HepG2 (cell line): ENCODE results near the gene EIF3A. TPM values are rescaled to one million over a fixed set of nuclear protein-coding genes. Genes with fewer than 3 reads are reported as not detected.

Source experiments
- CAMTA2 ChIP-seq: sonication (generic); formaldehyde crosslinking; IDR thresholded peaks from 2 replicates; pipeline ENCODE4 v1.4.0; 2020; ENCODE audit warnings: mild to moderate bottlenecking, missing genetic modification reagents, borderline replicate concordance
- DPF2 ChIP-seq: sonication (generic); formaldehyde crosslinking; IDR thresholded peaks from 2 replicates; pipeline ENCODE4 v1.4.0; 2020; ENCODE audit warnings: mild to moderate bottlenecking, low read depth, missing genetic modification reagents, borderline replicate concordance
- ERF ChIP-seq: IDR thresholded peaks from 2 replicates; pipeline ENCODE4 v1.6.1; 2018; ENCODE audit warnings: missing biosample characterization, missing genetic modification reagents
- FOSL2 ChIP-seq: sonication (generic); formaldehyde crosslinking; IDR thresholded peaks from 2 replicates; pipeline ENCODE4 v1.4.0; 2020; ENCODE audit warnings: missing genetic modification reagents
- GATAD1 ChIP-seq: IDR thresholded peaks from 2 replicates; pipeline ENCODE4 v1.6.1; 2016; ENCODE audit warnings: missing genetic modification reagents, missing compliant biosample characterization
- HNF1A ChIP-seq, 2 experiments: sonication (generic) in 1 of 2; formaldehyde crosslinking in 1 of 2; IDR thresholded peaks; 2 replicates each; pipeline versions ENCODE4 v1.4.0 to v1.6.1; 2016 to 2020; ENCODE audit warnings: borderline replicate concordance in 1 of 2, low read depth in 1 of 2, mild to moderate bottlenecking in 1 of 2, missing genetic modification reagents in 1 of 2
- JARID2 ChIP-seq: sonication (generic); formaldehyde crosslinking; IDR thresholded peaks from 2 replicates; pipeline ENCODE4 v1.8.1; 2023; ENCODE audit warnings: missing genetic modification reagents, inconsistent platforms; ENCODE audit not compliant: insufficient replicate concordance
- MLXIP ChIP-seq: sonication (generic); formaldehyde crosslinking; IDR thresholded peaks from 2 replicates; pipeline ENCODE4 v1.9.0; 2021; ENCODE audit warnings: missing genetic modification reagents, borderline replicate concordance
- NFE2L2 ChIP-seq: fragments of 150-350 bp; IDR thresholded peaks from 2 replicates; pipeline ENCODE4 v1.6.1; 2014; ENCODE audit warnings: low read length
- POLR2AphosphoS2 ChIP-seq: IDR thresholded peaks from 2 replicates; pipeline ENCODE4 v1.6.1; 2011; ENCODE audit warnings: low read depth, low read length, improper control_type of control experiment
- SATB2 ChIP-seq: sonication (generic); formaldehyde crosslinking; IDR thresholded peaks from 2 replicates; pipeline ENCODE4 v1.5.0; 2020; ENCODE audit warnings: missing genetic modification reagents
- ZEB1 ChIP-seq: IDR thresholded peaks from 2 replicates; pipeline ENCODE4 v1.6.1; 2012; ENCODE audit warnings: mild to moderate bottlenecking, low read depth, inconsistent platforms; ENCODE audit not compliant: insufficient replicate concordance
- ZNF282 ChIP-seq: fragments of 450-650 bp; IDR thresholded peaks from 2 replicates; pipeline ENCODE4 v1.6.1; 2018; ENCODE audit not compliant: partially characterized antibody
- ZNF609 ChIP-seq: sonication (generic); formaldehyde crosslinking; IDR thresholded peaks from 2 replicates; pipeline ENCODE4 v1.4.0; 2020; ENCODE audit warnings: mild to moderate bottlenecking, missing genetic modification reagents, borderline replicate concordance
- ZNF737 ChIP-seq: sonication (generic); formaldehyde crosslinking; IDR thresholded peaks from 2 replicates; pipeline ENCODE4 v1.5.0; 2020; ENCODE audit warnings: missing genetic modification reagents, mild to moderate bottlenecking, borderline replicate concordance
- ZNF83 ChIP-seq: sonication (generic); formaldehyde crosslinking; IDR thresholded peaks from 2 replicates; pipeline ENCODE4 v1.4.0; 2020; ENCODE audit warnings: missing genetic modification reagents, mild to moderate bottlenecking, borderline replicate concordance
- polyA plus RNA-seq, 8 experiments: library from polyadenylated mRNA; depleted of rRNA in 3 of 8; stranded (reverse) in 7 of 8; unstranded in 1 of 8; fragments of >200 nt; fragmentation: Illumina TruSeq in 4 of 8; extraction: Trizol in 4 of 8; gene quantifications; 2 replicates each; pipeline versions ENCODE4 v1.2.1 to v1.2.3, GENCODE V29; 2011 to 2016; ENCODE audit warnings: low read depth in 4 of 8, missing spikeins in 1 of 8, mixed read lengths in 1 of 8; ENCODE audit not compliant: insufficient read depth in 1 of 8
- total RNA-seq, 5 experiments: library from RNA; depleted of rRNA; stranded (reverse); fragments of >200 nt; fragmentation: Illumina TruSeq; extraction: Trizol; gene quantifications; 2 replicates each; pipeline ENCODE4 v1.2.3, GENCODE V29; 2016; ENCODE audit warnings: low read depth in 1 of 5

The EIF3A gene
- total and polyA plus RNA-seq, 2 of the 13 experiments (the other 11 are each of a cell fraction or from before 2014, with no cell fraction given), result 25.6 to 117 TPM

GRCh38 chr10:119120413-119120867 is 39.8 kb upstream of the EIF3A start (continued):
- TF ChIP-seq ZNF609 (CRISPR knock-in tag) (peak; percentile 92), ZNF282 (no peak), GATAD1 (CRISPR knock-in tag) (peak; percentile 18; the same call in 1 of the 2 replicates), HNF1A (IDR thresholded peaks at IDR 0.05; ENCODE audit: low read depth) (peak; percentile 24; the same call in 1 of the 2 replicates), HNF1A (CRISPR knock-in tag; IDR thresholded peaks at IDR 0.05; ENCODE audit: borderline replicate concordance) (peak; percentile 41; the same call in 1 of the 2 replicates), NFE2L2 (peak; percentile 96), ZEB1 (peak; percentile 67), FOSL2 (peak; percentile 97), ZNF83 (CRISPR knock-in tag) (no peak), SATB2 (CRISPR knock-in tag) (0 out of 2 replicates have a peak, but pooled peaks have one; percentile 26), DPF2 (CRISPR knock-in tag) (peak; percentile 82; the same call in 1 of the 2 replicates), ERF (CRISPR knock-in tag) (peak; percentile 93), JARID2 (CRISPR knock-in tag) (no peak), MLXIP (CRISPR knock-in tag) (no peak), POLR2AphosphoS2 (no peak), CAMTA2 (CRISPR knock-in tag) (no peak), ZNF737 (CRISPR knock-in tag) (no peak)
